ENCODE data around the gene ATXN10. TPM values are rescaled to one million over a fixed set of nuclear protein-coding genes. Genes with fewer than 3 reads are reported as not detected.

The ATXN10 gene
- total and polyA plus RNA-seq, 2 of the 13 experiments (the other 11 are each of a cell fraction or from before 2014, with no cell fraction given) = 60.1 to 194 TPM

DNA sequence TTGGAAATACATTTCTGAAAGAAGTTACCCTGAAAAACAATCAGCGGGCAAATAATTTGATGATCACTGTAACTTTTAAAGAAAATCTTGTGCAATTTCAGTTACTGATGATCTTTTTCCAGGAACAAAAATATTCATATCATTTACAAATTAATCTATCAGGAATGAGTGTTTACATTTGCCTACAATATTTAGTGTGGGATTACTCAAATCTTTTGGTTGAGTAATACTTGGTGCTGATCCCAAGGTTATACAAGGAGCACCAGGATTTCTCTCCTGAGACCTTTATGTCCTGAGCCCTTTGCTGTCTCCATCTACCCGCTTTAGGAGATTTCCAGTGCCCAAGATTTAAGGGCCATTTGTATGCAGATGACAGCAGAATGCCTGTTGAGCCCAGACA lies 116.1 kb downstream of the ATXN10 start:
- Histone ChIP-seq H2AFZ (ENCODE audit: low read length) (no peak overlapping the region), H4K20me1 (ENCODE audit: insufficient read depth, low read length) (no peaks in the 10 kb centered on the region; the same call in 1 of the 2 replicates), H3K9ac (ENCODE audit: insufficient read depth, low read depth, low read length) (no peak overlapping the region), H3K9me3 (ENCODE audit: low read length) (no peaks in the 10 kb centered on the region), H3K4me1 (ENCODE audit: insufficient read depth, low read length) (peaks cover 26% of the 10 kb centered on the region), H3K27me3 (ENCODE audit: control insufficient read depth in 1 of 2, insufficient read depth in 2 of 2, low read length in 2 of 2) (no peaks in the 10 kb centered on the region), H3K4me2 (ENCODE audit: low read depth, low read length) (no peak overlapping the region), H3K4me3 (replicated peaks in 1 of 3; ENCODE audit: insufficient read depth in 1 of 3, low read depth in 2 of 3, low read length in 3 of 3) (no peak overlapping the region), H3K36me3 (replicated peaks in 1 of 2; ENCODE audit: control insufficient read depth in 1 of 2, insufficient read depth in 2 of 2, low read length in 2 of 2) (peaks cover 0 to 4% of the 10 kb centered on the region in 2 experiments; a peak in 2 of 5 replicates), H3K27ac (ENCODE audit: extremely low read length, insufficient read depth, low read length) (no peak overlapping the region), H3K79me2 (ENCODE audit: insufficient read depth, low read length) (peaks cover 6% of the 10 kb centered on the region)
- DNase-seq (ENCODE audit: low spot score) (no peak), FAIRE-seq (no peak), ATAC-seq (no peak)
- WGBS (ENCODE audit: low lambda C conversion rate) = 98% methylated on average over 2 of the region's 2 CpGs
- no TSS peak for BruUV-seq (replicated peaks)
- ChIA-PET CTCF (ENCODE audit: low intra/inter-chr PET ratio, low total read pairs) (no interaction called here), POLR2A (no interaction called here)
- in situ Hi-C loops (cut with HindIII; ENCODE audit: extremely low pct_ligation_motif_present, low pct_unique_long_range_greater_than_20kb) (no loop called here), intact Hi-C loops (cut with micrococcal nuclease; ENCODE audit: unreplicated experiment) (no loop called here)
- no peak for TF ChIP-seq GTF2F1 (IDR thresholded peaks at IDR 0.05; ENCODE audit: low read length)
- TF ChIP-seq ZNF33B (CRISPR knock-in tag; IDR thresholded peaks at IDR 0.05) = no peak
- TF ChIP-seq ZBTB7B (CRISPR knock-in tag; IDR thresholded peaks at IDR 0.05) = no peak
- TF ChIP-seq, protein P1, sequence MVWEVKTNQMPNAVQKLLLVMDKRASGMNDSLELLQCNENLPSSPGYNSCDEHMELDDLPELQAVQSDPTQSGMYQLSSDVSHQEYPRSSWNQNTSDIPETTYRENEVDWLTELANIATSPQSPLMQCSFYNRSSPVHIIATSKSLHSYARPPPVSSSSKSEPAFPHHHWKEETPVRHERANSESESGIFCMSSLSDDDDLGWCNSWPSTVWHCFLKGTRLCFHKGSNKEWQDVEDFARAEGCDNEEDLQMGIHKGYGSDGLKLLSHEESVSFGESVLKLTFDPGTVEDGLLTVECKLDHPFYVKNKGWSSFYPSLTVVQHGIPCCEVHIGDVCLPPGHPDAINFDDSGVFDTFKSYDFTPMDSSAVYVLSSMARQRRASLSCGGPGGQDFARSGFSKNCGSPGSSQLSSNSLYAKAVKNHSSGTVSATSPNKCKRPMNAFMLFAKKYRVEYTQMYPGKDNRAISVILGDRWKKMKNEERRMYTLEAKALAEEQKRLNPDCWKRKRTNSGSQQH (CRISPR knock-in tag; IDR thresholded peaks at IDR 0.05; ENCODE audit: low read depth) = no peak
- no peak for TF ChIP-seq SMAD1 (CRISPR knock-in tag; IDR thresholded peaks at IDR 0.05; ENCODE audit: borderline replicate concordance, low read depth)
- no peak for TF ChIP-seq ZUFSP (CRISPR knock-in tag; IDR thresholded peaks at IDR 0.05; ENCODE audit: borderline replicate concordance)
- no peak for TF ChIP-seq ETV6 (CRISPR knock-in tag; conservative IDR thresholded peaks at IDR 0.05)
- TF ChIP-seq ZNF367 (CRISPR knock-in tag; IDR thresholded peaks at IDR 0.05; ENCODE audit: borderline replicate concordance) = no peak
- no peak for TF ChIP-seq EHMT2 (IDR thresholded peaks at IDR 0.05; ENCODE audit: borderline replicate concordance, low read depth, low read length)
- no peak for TF ChIP-seq GPN1 (CRISPR knock-in tag; IDR thresholded peaks at IDR 0.05; ENCODE audit: borderline replicate concordance)
- TF ChIP-seq SYNCRIP (IDR thresholded peaks at IDR 0.05; ENCODE audit: insufficient read depth, low read depth, low read length) = no peak
- TF ChIP-seq, protein P2, sequence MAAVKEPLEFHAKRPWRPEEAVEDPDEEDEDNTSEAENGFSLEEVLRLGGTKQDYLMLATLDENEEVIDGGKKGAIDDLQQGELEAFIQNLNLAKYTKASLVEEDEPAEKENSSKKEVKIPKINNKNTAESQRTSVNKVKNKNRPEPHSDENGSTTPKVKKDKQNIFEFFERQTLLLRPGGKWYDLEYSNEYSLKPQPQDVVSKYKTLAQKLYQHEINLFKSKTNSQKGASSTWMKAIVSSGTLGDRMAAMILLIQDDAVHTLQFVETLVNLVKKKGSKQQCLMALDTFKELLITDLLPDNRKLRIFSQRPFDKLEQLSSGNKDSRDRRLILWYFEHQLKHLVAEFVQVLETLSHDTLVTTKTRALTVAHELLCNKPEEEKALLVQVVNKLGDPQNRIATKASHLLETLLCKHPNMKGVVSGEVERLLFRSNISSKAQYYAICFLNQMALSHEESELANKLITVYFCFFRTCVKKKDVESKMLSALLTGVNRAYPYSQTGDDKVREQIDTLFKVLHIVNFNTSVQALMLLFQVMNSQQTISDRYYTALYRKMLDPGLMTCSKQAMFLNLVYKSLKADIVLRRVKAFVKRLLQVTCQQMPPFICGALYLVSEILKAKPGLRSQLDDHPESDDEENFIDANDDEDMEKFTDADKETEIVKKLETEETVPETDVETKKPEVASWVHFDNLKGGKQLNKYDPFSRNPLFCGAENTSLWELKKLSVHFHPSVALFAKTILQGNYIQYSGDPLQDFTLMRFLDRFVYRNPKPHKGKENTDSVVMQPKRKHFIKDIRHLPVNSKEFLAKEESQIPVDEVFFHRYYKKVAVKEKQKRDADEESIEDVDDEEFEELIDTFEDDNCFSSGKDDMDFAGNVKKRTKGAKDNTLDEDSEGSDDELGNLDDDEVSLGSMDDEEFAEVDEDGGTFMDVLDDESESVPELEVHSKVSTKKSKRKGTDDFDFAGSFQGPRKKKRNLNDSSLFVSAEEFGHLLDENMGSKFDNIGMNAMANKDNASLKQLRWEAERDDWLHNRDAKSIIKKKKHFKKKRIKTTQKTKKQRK (IDR thresholded peaks at IDR 0.05; ENCODE audit: low read length) = no peak
- no peak for TF ChIP-seq CTCF (CRISPR knock-in tag; IDR thresholded peaks at IDR 0.05)
- no peak for TF ChIP-seq BRD4 (CRISPR knock-in tag; IDR thresholded peaks at IDR 0.05)
- TF ChIP-seq PBX3 (CRISPR knock-in tag; IDR thresholded peaks at IDR 0.05; ENCODE audit: borderline replicate concordance) = no peak
- no peak for TF ChIP-seq SRY (CRISPR knock-in tag; IDR thresholded peaks at IDR 0.05)

Measured in HepG2 (cell line).